ENCODE data around the gene ZNF415.

Gene ZNF415

DNA sequence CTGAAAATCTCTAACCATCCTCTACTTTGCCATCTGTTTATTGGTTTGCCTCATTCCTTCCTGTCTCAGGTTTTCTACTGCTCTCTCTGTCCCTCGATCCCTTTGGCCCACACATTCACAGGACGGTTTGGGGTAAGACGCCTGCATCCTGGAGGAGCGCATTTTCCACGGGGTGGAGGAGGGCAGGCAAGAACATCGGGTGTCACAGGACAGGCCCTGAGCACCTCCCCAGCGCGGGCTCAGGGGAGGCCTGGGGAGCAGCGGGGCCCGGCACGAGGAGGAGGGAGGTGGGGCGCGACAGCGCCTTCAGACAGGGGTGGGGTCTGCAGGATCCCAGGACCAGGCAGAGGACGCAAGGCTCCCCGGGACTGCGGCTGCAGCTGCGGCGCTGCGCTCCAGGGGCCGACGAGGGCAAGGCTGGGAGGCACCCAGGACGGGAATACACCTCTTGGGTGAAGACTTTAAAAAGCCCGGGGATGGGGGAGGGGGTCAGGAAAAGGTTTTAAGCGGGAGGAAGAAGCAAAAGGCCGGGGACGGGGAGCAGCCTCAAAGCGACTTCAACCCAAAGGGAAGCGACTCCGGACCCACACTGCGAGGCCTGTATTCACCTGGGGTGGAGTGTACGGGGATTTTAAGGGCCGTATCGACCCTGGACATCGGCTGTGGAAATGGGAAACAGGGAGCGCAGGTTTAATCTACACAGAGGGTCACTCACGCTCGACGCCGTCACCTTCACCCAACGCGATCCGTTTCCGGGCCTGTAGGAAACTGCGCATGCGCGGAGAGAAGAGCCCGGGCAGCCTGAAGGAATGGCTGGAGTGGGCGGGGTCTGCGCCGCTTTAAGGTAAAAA lies at the start of gene ZNF415:
ZNF415 (minus strand) TSS at position 770 of the 851 bp plus-strand sequence. CDS start 10,234 bp downstream, outside the sequence.
- peaks cover 16% of the 10 kb centered on the region for H3K4me1 ChIP-seq (ENCODE audit: control insufficient read depth, insufficient read depth, low read length)
- H3K9ac ChIP-seq (ENCODE audit: low read length): peak within 1 kb of the TSS; percentile 77
- H3K36me3 ChIP-seq (ENCODE audit: control insufficient read depth, insufficient read depth, low read length): no peaks in the 10 kb centered on the region
- H3K4me3 ChIP-seq (ENCODE audit: low read length): peak within 1 kb of the TSS; percentile 93
- no peaks in the 10 kb centered on the region for H3K27me3 ChIP-seq (ENCODE audit: control insufficient read depth, insufficient read depth, low read length)
- H3K9me3 ChIP-seq (ENCODE audit: control insufficient read depth, low read length): no peaks in the 10 kb centered on the region

- H3K36me3 ChIP-seq (ENCODE audit: control insufficient read depth, insufficient read depth, low read length): no peaks in the 10 kb centered on the region
- H3K9me3 ChIP-seq (ENCODE audit: control insufficient read depth, low read length): no peaks in the 10 kb centered on the region
- H3K27me3 ChIP-seq (ENCODE audit: control insufficient read depth, insufficient read depth, low read length): no peaks in the 10 kb centered on the region
- H3K4me3 ChIP-seq (ENCODE audit: low read length): no peak overlapping the region
- H3K4me1 ChIP-seq (ENCODE audit: control insufficient read depth, insufficient read depth, low read length): no peaks in the 10 kb centered on the region
- H3K9ac ChIP-seq (ENCODE audit: low read length): no peak overlapping the region
Observed at GRCh38 chr19:53182202-53182601, 49.5 kb upstream of the ZNF415 start.

- no peaks in the 10 kb centered on the region for H3K9me3 ChIP-seq (ENCODE audit: control insufficient read depth, low read length)
- no peak overlapping the region for H3K9ac ChIP-seq (ENCODE audit: low read length)
- no peaks in the 10 kb centered on the region for H3K36me3 ChIP-seq (ENCODE audit: control insufficient read depth, insufficient read depth, low read length)
- H3K27me3 ChIP-seq (ENCODE audit: control insufficient read depth, insufficient read depth, low read length): no peaks in the 10 kb centered on the region
- H3K4me1 ChIP-seq (ENCODE audit: control insufficient read depth, insufficient read depth, low read length): no peaks in the 10 kb centered on the region
- no peak overlapping the region for H3K4me3 ChIP-seq (ENCODE audit: low read length)
Observed at GRCh38 chr19:53177986-53178385, 45.3 kb upstream of the ZNF415 start.

DNA sequence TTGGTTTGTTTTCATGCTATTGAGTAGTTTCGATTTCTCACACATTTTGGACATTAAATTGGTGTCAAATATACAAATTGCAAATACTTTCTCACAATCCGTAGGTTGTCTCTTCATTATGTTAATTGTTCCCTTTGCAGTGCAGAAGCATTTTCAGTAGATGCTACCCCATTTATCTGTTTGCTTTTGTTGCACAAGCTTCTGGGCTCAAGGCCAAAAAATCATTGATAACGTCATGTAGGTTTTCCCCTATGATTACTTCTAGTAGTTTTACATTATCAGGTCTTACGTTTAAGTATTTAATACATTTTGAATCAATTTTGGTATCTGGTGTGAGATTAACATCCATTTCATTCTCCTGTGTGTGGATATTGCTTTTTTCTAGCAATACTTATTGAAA lies 40.2 kb upstream of the ZNF415 start:
- H3K27me3 ChIP-seq (ENCODE audit: control insufficient read depth, insufficient read depth, low read length): no peaks in the 10 kb centered on the region
- H3K4me1 ChIP-seq (ENCODE audit: control insufficient read depth, insufficient read depth, low read length): no peaks in the 10 kb centered on the region
- H3K9me3 ChIP-seq (ENCODE audit: control insufficient read depth, low read length): no peaks in the 10 kb centered on the region
- H3K4me3 ChIP-seq (ENCODE audit: low read length): no peak overlapping the region
- no peaks in the 10 kb centered on the region for H3K36me3 ChIP-seq (ENCODE audit: control insufficient read depth, insufficient read depth, low read length)
- H3K9ac ChIP-seq (ENCODE audit: low read length): no peak overlapping the region

DNA sequence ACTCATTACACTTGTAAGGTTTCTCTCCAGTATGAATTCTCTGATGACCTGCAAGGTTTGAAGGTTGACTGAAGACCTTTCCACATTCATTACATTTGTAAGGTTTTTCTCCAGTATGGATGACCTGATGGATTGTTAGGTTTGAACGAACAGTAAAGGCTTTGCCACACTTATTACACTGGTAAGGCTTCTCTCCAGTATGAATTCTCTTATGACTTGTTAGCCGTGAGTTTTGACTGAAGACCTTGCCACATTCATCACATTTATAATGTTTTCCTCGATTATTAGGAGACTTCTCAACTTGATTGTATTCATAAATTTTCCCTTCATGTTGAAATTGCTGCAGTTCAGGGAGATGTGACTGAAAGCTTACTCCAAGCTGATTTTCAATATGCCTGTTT lies 33.0 kb upstream of the ZNF415 start:
- H3K9me3 ChIP-seq (ENCODE audit: control insufficient read depth, low read length): no peaks in the 10 kb centered on the region
- no peak overlapping the region for H3K9ac ChIP-seq (ENCODE audit: low read length)
- H3K36me3 ChIP-seq (ENCODE audit: control insufficient read depth, insufficient read depth, low read length): no peaks in the 10 kb centered on the region
- no peak overlapping the region for H3K4me3 ChIP-seq (ENCODE audit: low read length)
- no peaks in the 10 kb centered on the region for H3K27me3 ChIP-seq (ENCODE audit: control insufficient read depth, insufficient read depth, low read length)
- no peaks in the 10 kb centered on the region for H3K4me1 ChIP-seq (ENCODE audit: control insufficient read depth, insufficient read depth, low read length)

DNA sequence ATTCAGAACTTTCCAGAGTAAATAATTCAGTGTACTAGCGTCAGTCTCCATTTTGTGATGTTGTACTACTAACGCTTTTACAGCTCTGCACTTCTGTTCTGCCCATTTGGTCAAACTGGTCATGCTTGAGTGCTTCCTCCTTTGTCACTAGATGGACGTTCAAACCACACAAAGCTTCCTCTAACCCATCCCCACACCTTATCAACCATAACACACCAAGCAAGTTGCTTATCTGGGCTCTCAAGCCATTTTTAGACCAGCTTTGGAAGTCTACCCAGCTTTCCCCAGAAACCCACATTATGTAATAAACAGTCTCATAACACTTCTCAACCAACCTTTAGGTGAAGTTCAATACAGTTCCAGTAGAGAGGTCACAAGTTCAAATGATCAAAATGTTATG lies 28.4 kb upstream of the ZNF415 start:
- no peak overlapping the region for H3K4me3 ChIP-seq (ENCODE audit: low read length)
- no peaks in the 10 kb centered on the region for H3K9me3 ChIP-seq (ENCODE audit: control insufficient read depth, low read length)
- no peak overlapping the region for H3K9ac ChIP-seq (ENCODE audit: low read length)
- no peaks in the 10 kb centered on the region for H3K36me3 ChIP-seq (ENCODE audit: control insufficient read depth, insufficient read depth, low read length)
- no peaks in the 10 kb centered on the region for H3K4me1 ChIP-seq (ENCODE audit: control insufficient read depth, insufficient read depth, low read length)
- H3K27me3 ChIP-seq (ENCODE audit: control insufficient read depth, insufficient read depth, low read length): no peaks in the 10 kb centered on the region

DNA sequence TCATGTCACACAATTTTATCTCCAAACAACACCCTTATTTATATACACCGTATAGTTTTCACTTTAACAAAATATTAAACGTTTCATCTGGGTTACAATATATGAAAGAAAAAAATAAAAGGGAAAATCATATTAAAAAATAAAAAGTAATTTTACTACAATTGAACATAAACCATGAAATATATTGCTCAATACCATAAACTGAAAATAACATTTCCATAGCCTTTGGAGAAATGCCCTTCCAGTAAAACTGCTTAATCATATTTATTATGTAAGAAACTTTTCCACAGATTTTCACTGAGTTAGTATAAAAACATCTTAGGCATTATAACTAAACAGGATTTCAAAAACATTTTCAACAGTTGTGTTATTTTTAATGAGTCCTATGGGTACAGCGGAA lies 27.6 kb upstream of the ZNF415 start:
- Histone ChIP-seq H3K4me3 (ENCODE audit: low read length) (no peak overlapping the region), H3K9ac (ENCODE audit: low read length) (no peak overlapping the region), H3K4me1 (ENCODE audit: control insufficient read depth, insufficient read depth, low read length) (no peaks in the 10 kb centered on the region), H3K9me3 (ENCODE audit: control insufficient read depth, low read length) (no peaks in the 10 kb centered on the region), H3K36me3 (ENCODE audit: control insufficient read depth, insufficient read depth, low read length) (no peaks in the 10 kb centered on the region), H3K27me3 (ENCODE audit: control insufficient read depth, insufficient read depth, low read length) (no peaks in the 10 kb centered on the region)

GRCh38 chr19:53158119-53158656 lies 25.5 kb upstream of the ZNF415 start:
- no peaks in the 10 kb centered on the region for H3K27me3 ChIP-seq (ENCODE audit: control insufficient read depth, insufficient read depth, low read length)
- no peaks in the 10 kb centered on the region for H3K36me3 ChIP-seq (ENCODE audit: control insufficient read depth, insufficient read depth, low read length)
- H3K4me3 ChIP-seq (ENCODE audit: low read length): peak overlapping the region; percentile 46
- H3K4me1 ChIP-seq (ENCODE audit: control insufficient read depth, insufficient read depth, low read length): no peaks in the 10 kb centered on the region
- no peaks in the 10 kb centered on the region for H3K9me3 ChIP-seq (ENCODE audit: control insufficient read depth, low read length)
- peak overlapping the region; percentile 70 for H3K9ac ChIP-seq (ENCODE audit: low read length)

DNA sequence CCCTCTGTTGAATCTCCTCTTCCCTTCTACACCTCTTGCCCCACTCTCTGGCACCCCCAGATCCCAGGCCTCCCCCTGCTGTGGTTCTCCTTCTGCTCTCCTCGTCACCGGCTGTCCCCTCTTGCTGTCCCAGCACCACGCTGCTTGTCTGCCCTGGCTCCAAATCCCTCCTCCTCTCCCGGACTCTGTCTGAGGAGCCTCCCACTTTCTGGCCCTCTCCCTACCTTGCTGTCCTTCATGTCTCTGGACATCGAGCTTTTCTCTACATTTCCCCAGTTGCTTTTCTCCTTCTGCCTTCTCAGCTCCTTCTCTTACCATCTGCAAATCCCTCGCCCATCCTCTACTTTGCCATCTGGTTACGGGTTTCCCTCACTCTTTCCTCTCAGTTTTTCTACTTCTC lies 24.9 kb upstream of the ZNF415 start:
- peak overlapping the region; percentile 70 for H3K9ac ChIP-seq (ENCODE audit: low read length)
- no peaks in the 10 kb centered on the region for H3K9me3 ChIP-seq (ENCODE audit: control insufficient read depth, low read length)
- peak overlapping the region; percentile 46 for H3K4me3 ChIP-seq (ENCODE audit: low read length)

DNA sequence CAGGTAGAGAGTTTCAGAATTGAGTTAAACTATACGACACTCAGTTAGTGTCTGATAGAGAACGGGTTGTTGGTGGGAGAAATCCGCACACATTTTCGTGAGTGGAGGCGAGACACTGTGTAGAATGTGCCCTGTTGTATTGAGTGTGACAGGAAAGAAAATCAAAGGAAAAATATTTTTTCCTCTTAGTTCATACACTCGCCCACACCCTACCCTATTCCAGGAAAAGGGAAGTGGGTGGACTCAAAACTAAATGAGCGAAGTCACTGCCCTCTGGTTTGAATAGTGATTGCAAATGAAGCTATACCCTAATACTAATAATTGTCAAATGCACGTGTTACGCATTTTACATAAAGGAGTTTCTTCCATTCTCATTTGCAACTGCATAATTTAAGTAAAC lies 24.1 kb upstream of the ZNF415 start:
- Histone ChIP-seq H3K4me1 (ENCODE audit: control insufficient read depth, insufficient read depth, low read length) (no peaks in the 10 kb centered on the region), H3K27me3 (ENCODE audit: control insufficient read depth, insufficient read depth, low read length) (no peaks in the 10 kb centered on the region), H3K36me3 (ENCODE audit: control insufficient read depth, insufficient read depth, low read length) (no peaks in the 10 kb centered on the region), H3K9ac (ENCODE audit: low read length) (no peak overlapping the region), H3K9me3 (ENCODE audit: control insufficient read depth, low read length) (no peaks in the 10 kb centered on the region), H3K4me3 (ENCODE audit: low read length) (no peak overlapping the region)

More for the DNA sequence above, 24.9 kb upstream of the ZNF415 start:
- no peaks in the 10 kb centered on the region for H3K36me3 ChIP-seq (ENCODE audit: control insufficient read depth, insufficient read depth, low read length)
- H3K27me3 ChIP-seq (ENCODE audit: control insufficient read depth, insufficient read depth, low read length): no peaks in the 10 kb centered on the region
- H3K4me1 ChIP-seq (ENCODE audit: control insufficient read depth, insufficient read depth, low read length): no peaks in the 10 kb centered on the region

- Histone ChIP-seq H3K4me3 (ENCODE audit: low read length) (no peak overlapping the region), H3K9ac (ENCODE audit: low read length) (no peak overlapping the region), H3K4me1 (ENCODE audit: control insufficient read depth, insufficient read depth, low read length) (no peaks in the 10 kb centered on the region), H3K36me3 (ENCODE audit: control insufficient read depth, insufficient read depth, low read length) (no peaks in the 10 kb centered on the region), H3K9me3 (ENCODE audit: control insufficient read depth, low read length) (peaks cover 28% of the 10 kb centered on the region), H3K27me3 (ENCODE audit: control insufficient read depth, insufficient read depth, low read length) (no peaks in the 10 kb centered on the region)
Observed at GRCh38 chr19:53147645-53148044, 14.9 kb upstream of the ZNF415 start.

DNA sequence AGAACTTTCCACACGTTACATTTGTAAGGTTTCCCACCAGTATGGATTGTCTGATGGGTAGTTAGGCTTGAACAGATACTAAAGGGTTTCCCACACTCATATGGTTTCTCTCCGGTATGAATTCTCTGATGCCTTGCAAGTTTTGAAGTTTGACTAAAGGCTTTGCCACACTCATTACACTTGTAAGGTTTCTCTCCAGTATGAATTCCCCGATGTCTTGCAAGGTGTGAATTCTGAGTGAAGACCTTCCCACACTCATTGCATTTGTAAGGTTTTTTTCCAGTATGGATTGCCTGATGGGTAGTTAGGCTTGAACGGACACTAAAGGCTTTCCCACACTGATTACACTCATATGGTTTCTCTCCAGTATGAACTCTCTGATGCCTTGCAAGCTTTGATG lies 7.6 kb upstream of the ZNF415 start:
- no peaks in the 10 kb centered on the region for H3K27me3 ChIP-seq (ENCODE audit: control insufficient read depth, insufficient read depth, low read length)
- no peaks in the 10 kb centered on the region for H3K36me3 ChIP-seq (ENCODE audit: control insufficient read depth, insufficient read depth, low read length)
- H3K9me3 ChIP-seq (ENCODE audit: control insufficient read depth, low read length): peaks cover 38% of the 10 kb centered on the region
- H3K9ac ChIP-seq (ENCODE audit: low read length): no peak overlapping the region
- H3K4me3 ChIP-seq (ENCODE audit: low read length): no peak overlapping the region
- H3K4me1 ChIP-seq (ENCODE audit: control insufficient read depth, insufficient read depth, low read length): no peaks in the 10 kb centered on the region
